Caco-2 (cell line): ENCODE measurements around the gene FTMT. TPM values are rescaled to one million over a fixed set of nuclear protein-coding genes. Genes with fewer than 3 reads are reported as not detected.

Experiments used
- BruUV-seq: library from RNA; stranded (reverse); fragments of 400-500 nt; replicated peaks from 2 replicates; lab custom pipeline; 2021; lab: Mats Ljungman, UMichigan
- CTCF ChIA-PET: fragments of 300-600 bp; sonication (Branson Sonifier 250); formaldehyde crosslinking; loops from one replicate; lab custom pipeline; 2022; ENCODE audit warnings: antibody characterized with exemption; lab: Charles Lee
- POLR2A ChIA-PET: fragments of 300-600 bp; sonication (Branson Sonifier 250); formaldehyde crosslinking; loops from one replicate; lab custom pipeline; 2022; ENCODE audit warnings: antibody characterized with exemption; lab: Charles Lee
- DNase-seq, 2 experiments: peaks; one replicate each; pipeline versions ENCODE4 v3.0.0 to v3.0.0-alpha.2; 2020 to 2022
- H3K27me3 ChIP-seq: replicated peaks from 2 replicates; pipeline ENCODE4 v1.6.0; 2011; ENCODE audit warnings: low read length; ENCODE audit not compliant: control insufficient read depth, insufficient read depth
- H3K36me3 ChIP-seq: 2 replicates; pipeline ENCODE4 v1.5.1; 2011; ENCODE audit warnings: low read length; ENCODE audit not compliant: control insufficient read depth, insufficient read depth
- H3K4me1 ChIP-seq: fragments of 250-450 bp; sonication (Bioruptor Pico); 2 replicates; pipeline ENCODE4 v1.5.1; 2020; ENCODE audit warnings: mild to moderate bottlenecking
- H3K4me3 ChIP-seq: 2 replicates; pipeline ENCODE4 v1.5.1; 2011; ENCODE audit warnings: low read depth, mild to moderate bottlenecking, control low read depth, low read length
- H3K9me3 ChIP-seq: fragments of 250-450 bp; sonication (Bioruptor Pico); 2 replicates; pipeline ENCODE4 v1.5.1; 2020; ENCODE audit warnings: mild to moderate bottlenecking, moderate library complexity
- H3K27ac Mint-ChIP-seq: one replicate; pipeline ENCODE4 v1.8.0; 2022; ENCODE audit warnings: mixed read lengths; ENCODE audit not compliant: unreplicated experiment
- H3K27me3 Mint-ChIP-seq: one replicate; pipeline ENCODE4 v1.8.0; 2022; ENCODE audit warnings: mixed read lengths; ENCODE audit not compliant: insufficient read depth, unreplicated experiment
- H3K36me3 Mint-ChIP-seq: one replicate; pipeline ENCODE4 v1.8.0; 2022; ENCODE audit warnings: mild to moderate bottlenecking, mixed read lengths; ENCODE audit not compliant: insufficient read depth, unreplicated experiment
- H3K4me1 Mint-ChIP-seq: one replicate; pipeline ENCODE4 v1.8.0; 2022; ENCODE audit warnings: low read depth, mixed read lengths; ENCODE audit not compliant: unreplicated experiment
- H3K4me3 Mint-ChIP-seq: one replicate; pipeline ENCODE4 v1.8.0; 2022; ENCODE audit warnings: mild to moderate bottlenecking, moderate library complexity, mixed read lengths; ENCODE audit not compliant: unreplicated experiment
- H3K9me3 Mint-ChIP-seq: one replicate; pipeline ENCODE4 v1.8.0; 2022; ENCODE audit warnings: mixed read lengths; ENCODE audit not compliant: unreplicated experiment
- intact Hi-C: fragments of 100-400 bp; cut with micrococcal nuclease; formaldehyde crosslinking; loops from one replicate; pipeline ENCODE4 v1.10.0; 2022; ENCODE audit not compliant: unreplicated experiment
- total RNA-seq: library from RNA; stranded (reverse); gene quantifications from 2 replicates; pipeline ENCODE4 v1.2.3, GENCODE V29; 2022
- TF ChIP-seq, protein P1 (sequence below), 2 experiments: fragments of 200-600 bp in 1 of 2; IDR thresholded peaks; 1 replicate in 1 of 2; 2 replicates in 1 of 2; pipeline versions ENCODE4 v1.5.1 to v1.8.0; 2011 to 2022; ENCODE audit warnings: antibody characterized with exemption in 1 of 2, control low read depth in 1 of 2, inconsistent platforms in 1 of 2, low read depth in 1 of 2, low read length in 1 of 2, mild to moderate bottlenecking in 1 of 2, moderate library complexity in 1 of 2; ENCODE audit not compliant: insufficient read depth in 1 of 2, severe bottlenecking in 1 of 2, unreplicated experiment in 1 of 2

Gene FTMT
- total RNA-seq, 1 experiment from 2014 or later = not detected

DNA sequence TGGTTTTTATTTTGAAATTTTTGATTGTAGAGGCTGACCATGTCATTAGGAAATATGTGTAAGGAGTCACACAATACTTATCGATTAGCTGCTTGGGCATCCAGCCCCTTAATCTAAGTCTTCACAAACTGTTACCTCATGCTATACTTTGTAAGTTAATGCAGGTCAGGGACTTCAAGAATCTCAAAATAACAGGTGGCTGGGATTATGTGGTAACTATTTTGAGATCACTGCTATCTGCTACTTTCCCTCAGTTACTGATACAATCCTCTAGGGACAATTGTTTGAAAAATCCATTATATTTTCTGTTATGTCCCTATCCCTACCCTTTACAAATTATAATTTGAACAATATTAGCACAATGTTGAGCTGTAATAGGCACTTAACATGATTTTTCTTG, 21.7 kb downstream of the FTMT start:
- H3K4me1 ChIP-seq = peaks cover 3% of the 10 kb centered on the region; the same call in 1 of the 2 replicates
- Mint-ChIP-seq H3K27me3 (no peaks in the 10 kb centered on the region), H3K4me1 (no peaks in the 10 kb centered on the region), H3K9me3 (no peaks in the 10 kb centered on the region), H3K27ac (no peak overlapping the region), H3K36me3 (no peaks in the 10 kb centered on the region), H3K4me3 (no peak overlapping the region)
- H3K9me3 ChIP-seq = peaks cover 6% of the 10 kb centered on the region; the same call in 1 of the 2 replicates
- BruUV-seq = no TSS peak
- intact Hi-C loops = loop anchor here (10.0 kb wide), 1 partner anchor 201 kb away; the partner anchor contains the start of gene LOX
- CTCF ChIA-PET = no interaction called here
- no peak for DNase-seq
- no peak overlapping the region for H3K4me3 ChIP-seq
- TF ChIP-seq, protein P1, sequence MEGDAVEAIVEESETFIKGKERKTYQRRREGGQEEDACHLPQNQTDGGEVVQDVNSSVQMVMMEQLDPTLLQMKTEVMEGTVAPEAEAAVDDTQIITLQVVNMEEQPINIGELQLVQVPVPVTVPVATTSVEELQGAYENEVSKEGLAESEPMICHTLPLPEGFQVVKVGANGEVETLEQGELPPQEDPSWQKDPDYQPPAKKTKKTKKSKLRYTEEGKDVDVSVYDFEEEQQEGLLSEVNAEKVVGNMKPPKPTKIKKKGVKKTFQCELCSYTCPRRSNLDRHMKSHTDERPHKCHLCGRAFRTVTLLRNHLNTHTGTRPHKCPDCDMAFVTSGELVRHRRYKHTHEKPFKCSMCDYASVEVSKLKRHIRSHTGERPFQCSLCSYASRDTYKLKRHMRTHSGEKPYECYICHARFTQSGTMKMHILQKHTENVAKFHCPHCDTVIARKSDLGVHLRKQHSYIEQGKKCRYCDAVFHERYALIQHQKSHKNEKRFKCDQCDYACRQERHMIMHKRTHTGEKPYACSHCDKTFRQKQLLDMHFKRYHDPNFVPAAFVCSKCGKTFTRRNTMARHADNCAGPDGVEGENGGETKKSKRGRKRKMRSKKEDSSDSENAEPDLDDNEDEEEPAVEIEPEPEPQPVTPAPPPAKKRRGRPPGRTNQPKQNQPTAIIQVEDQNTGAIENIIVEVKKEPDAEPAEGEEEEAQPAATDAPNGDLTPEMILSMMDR (IDR thresholded peaks at IDR 0.05; ENCODE audit: insufficient read depth in 1 of 2, low read depth in 1 of 2, low read length in 1 of 2, severe bottlenecking in 1 of 2, unreplicated experiment in 1 of 2) = no peak
- H3K27me3 ChIP-seq = no peaks in the 10 kb centered on the region
- POLR2A ChIA-PET = no interaction called here
- H3K36me3 ChIP-seq = no peaks in the 10 kb centered on the region

DNA sequence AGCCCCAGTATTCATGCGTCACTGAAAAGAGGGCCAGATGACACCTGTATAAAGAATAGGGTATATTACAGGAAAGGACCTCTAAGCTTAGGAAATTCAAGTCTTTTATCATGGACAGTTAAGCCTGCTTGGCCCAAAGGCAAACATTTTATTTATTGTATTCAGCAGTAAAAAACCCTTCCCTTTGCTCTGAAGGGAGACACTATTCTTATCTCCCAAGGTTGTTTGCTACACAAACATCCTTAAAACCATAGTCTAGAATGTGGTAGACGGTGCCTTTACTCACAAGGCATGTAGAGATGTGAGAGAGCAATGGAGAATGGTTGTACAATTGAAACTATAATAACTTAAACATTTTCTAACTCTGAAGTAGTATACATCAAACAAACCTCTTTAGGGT, 33.9 kb downstream of the FTMT start:
- POLR2A ChIA-PET = no interaction called here
- BruUV-seq = no TSS peak
- Histone ChIP-seq H3K27me3 (no peaks in the 10 kb centered on the region), H3K36me3 (no peaks in the 10 kb centered on the region), H3K4me1 (no peaks in the 10 kb centered on the region), H3K9me3 (no peaks in the 10 kb centered on the region), H3K4me3 (no peak overlapping the region)
- TF ChIP-seq, protein P1 (IDR thresholded peaks at IDR 0.05; ENCODE audit: insufficient read depth in 1 of 2, low read depth in 1 of 2, low read length in 1 of 2, severe bottlenecking in 1 of 2, unreplicated experiment in 1 of 2) = no peak
- CTCF ChIA-PET = no interaction called here
- DNase-seq = peak in 1 of 2 experiments; percentile 19
- H3K27ac Mint-ChIP-seq = no peak overlapping the region
- no peaks in the 10 kb centered on the region for H3K27me3 Mint-ChIP-seq
- intact Hi-C loops = no loop called here
- no peaks in the 10 kb centered on the region for H3K9me3 Mint-ChIP-seq
- no peaks in the 10 kb centered on the region for H3K4me1 Mint-ChIP-seq
- no peak overlapping the region for H3K4me3 Mint-ChIP-seq
- H3K36me3 Mint-ChIP-seq = no peaks in the 10 kb centered on the region

DNA sequence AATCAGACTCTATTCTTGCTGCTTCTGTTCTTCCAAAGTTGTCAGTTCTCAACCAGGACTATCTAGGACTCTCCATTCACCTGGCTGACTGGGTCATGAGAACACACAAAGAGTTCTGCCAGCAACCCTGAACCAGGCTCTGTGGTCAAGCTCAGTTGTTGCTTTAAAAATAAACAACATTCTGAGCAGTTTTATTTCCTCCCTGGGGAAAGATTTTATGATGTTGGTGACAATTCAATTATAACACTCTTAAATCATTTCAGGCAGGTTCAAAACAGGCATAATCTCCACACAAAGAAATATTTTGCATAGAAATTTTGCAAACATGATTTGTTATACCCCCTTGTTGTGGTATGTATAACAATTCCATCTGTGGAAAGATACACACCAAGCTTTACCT, 36.0 kb downstream of the FTMT start:
- BruUV-seq = no TSS peak
- Histone ChIP-seq H3K4me3 (no peak overlapping the region), H3K9me3 (no peaks in the 10 kb centered on the region), H3K36me3 (no peaks in the 10 kb centered on the region), H3K27me3 (no peaks in the 10 kb centered on the region), H3K4me1 (no peaks in the 10 kb centered on the region)
- ChIA-PET CTCF (no interaction called here), POLR2A (no interaction called here)
- Mint-ChIP-seq H3K4me3 (no peak overlapping the region), H3K4me1 (no peaks in the 10 kb centered on the region), H3K36me3 (no peaks in the 10 kb centered on the region), H3K9me3 (no peaks in the 10 kb centered on the region), H3K27ac (no peak overlapping the region), H3K27me3 (no peaks in the 10 kb centered on the region)
- no peak for DNase-seq
- intact Hi-C loops = no loop called here
- TF ChIP-seq, protein P1 (IDR thresholded peaks at IDR 0.05; ENCODE audit: insufficient read depth in 1 of 2, low read depth in 1 of 2, low read length in 1 of 2, severe bottlenecking in 1 of 2, unreplicated experiment in 1 of 2) = no peak
